Activated naive CD4-positive, alpha-beta T cell treated with Interleukin-2 at 50 U/mL for 16 hours (primary cell): ENCODE measurements around the gene LMO7.
"Not testable (repeated sequence)": the region's sequence is repeated elsewhere in the genome, so short reads cannot be mapped to it uniquely, and the experiment has no call there.

ENCODE experiments used
- DNase-seq: peaks from one replicate; pipeline ENCODE4 v3.0.0-alpha.2; 2020

The LMO7 gene

GRCh38 chr13:75700552-75700951 lies 64.4 kb downstream of the LMO7 start:
- no peak for DNase-seq

- DNase-seq = no peak
These were observed 66.3 kb downstream of the LMO7 start for GRCh38 chr13:75702476-75702875.

- DNase-seq = no peak
These were observed 67.6 kb downstream of the LMO7 start for GRCh38 chr13:75703769-75704168.

- DNase-seq = no peak
These were observed 68.2 kb downstream of the LMO7 start for GRCh38 chr13:75704194-75704926.

GRCh38 chr13:75704927-75705288 lies 68.8 kb downstream of the LMO7 start:
- no peak for DNase-seq

- no peak for DNase-seq
These were observed 69.3 kb downstream of the LMO7 start for GRCh38 chr13:75705395-75705794.

GRCh38 chr13:75705908-75706307 lies 69.8 kb downstream of the LMO7 start:
- DNase-seq = no peak

- no peak for DNase-seq
These were observed 77.7 kb downstream of the LMO7 start for GRCh38 chr13:75713852-75714251.

GRCh38 chr13:75715601-75716523 lies 79.7 kb downstream of the LMO7 start:
- DNase-seq = no peak

GRCh38 chr13:75717525-75717924 lies 81.4 kb downstream of the LMO7 start:
- no peak for DNase-seq

GRCh38 chr13:75721307-75721706 lies 85.2 kb downstream of the LMO7 start:
- no peak for DNase-seq

- DNase-seq = no peak
These were observed 87.8 kb downstream of the LMO7 start for GRCh38 chr13:75723901-75724300.

- no peak for DNase-seq
These were observed 88.8 kb downstream of the LMO7 start for GRCh38 chr13:75724752-75725517.

GRCh38 chr13:75725736-75726135 lies 89.6 kb downstream of the LMO7 start:
- DNase-seq = no peak

GRCh38 chr13:75726306-75726705 lies 90.2 kb downstream of the LMO7 start:
- DNase-seq = no peak

GRCh38 chr13:75733113-75733512 lies 97.0 kb downstream of the LMO7 start:
- DNase-seq = not testable (repeated sequence)

GRCh38 chr13:75736173-75736572 lies 100.0 kb downstream of the LMO7 start:
- no peak for DNase-seq

GRCh38 chr13:75738841-75739240 lies 102.7 kb downstream of the LMO7 start:
- DNase-seq = no peak

GRCh38 chr13:75739244-75739868 lies 103.2 kb downstream of the LMO7 start:
- DNase-seq = no peak

GRCh38 chr13:75740031-75740430 lies 103.9 kb downstream of the LMO7 start:
- no peak for DNase-seq

GRCh38 chr13:75743072-75743471 lies 106.9 kb downstream of the LMO7 start:
- DNase-seq = not testable (repeated sequence)

GRCh38 chr13:75744127-75744526 lies 108.0 kb downstream of the LMO7 start:
- no peak for DNase-seq

GRCh38 chr13:75745387-75745786 lies 109.3 kb downstream of the LMO7 start:
- no peak for DNase-seq
